Effector memory CD8-positive, alpha-beta T cell (primary cell): ENCODE data around the gene CARF.

ENCODE experiments used
- ATAC-seq: fragments of 150-1000 bp; cut with Tn5 transposase; replicated peaks from 2 replicates; pipeline ENCODE4 v1.10.0; 2021; ENCODE audit warnings: mild to moderate bottlenecking, moderate library complexity
- DNase-seq, 3 experiments: peaks; one replicate each; pipeline ENCODE4 v3.0.0; 2021
- H3K27ac Mint-ChIP-seq, 2 donors: one replicate each; pipeline ENCODE4 v1.8.0; 2022; ENCODE audit warnings: mild to moderate bottlenecking in 2 of 2, mixed read lengths in 2 of 2, moderate library complexity in 2 of 2
- H3K27me3 Mint-ChIP-seq, 2 donors: one replicate each; pipeline ENCODE4 v1.8.0; 2022; ENCODE audit warnings: mixed read lengths in 2 of 2
- H3K36me3 Mint-ChIP-seq: one replicate; pipeline ENCODE4 v1.8.0; 2022; ENCODE audit warnings: mild to moderate bottlenecking, moderate library complexity, mixed read lengths; ENCODE audit not compliant: insufficient read depth
- H3K4me1 Mint-ChIP-seq, 2 donors: one replicate each; pipeline ENCODE4 v1.8.0; 2022; ENCODE audit warnings: low read depth in 2 of 2, mixed read lengths in 2 of 2
- H3K4me3 Mint-ChIP-seq, 2 donors: one replicate each; pipeline ENCODE4 v1.8.0; 2022; ENCODE audit warnings: mild to moderate bottlenecking in 2 of 2, mixed read lengths in 2 of 2, moderate library complexity in 2 of 2
- H3K9me3 Mint-ChIP-seq, 2 donors: one replicate each; pipeline ENCODE4 v1.8.0; 2022; ENCODE audit warnings: mixed read lengths in 2 of 2

CARF gene

GRCh38 chr2:203016716-203017115, 104.6 kb downstream of the CARF start:
- no peak overlapping the region for H3K4me3 Mint-ChIP-seq
- no peaks in the 10 kb centered on the region for H3K27me3 Mint-ChIP-seq
- H3K27ac Mint-ChIP-seq = no peak overlapping the region
- ATAC-seq = no peak
- no peaks in the 10 kb centered on the region for H3K9me3 Mint-ChIP-seq
- H3K4me1 Mint-ChIP-seq = peaks cover 22 to 33% of the 10 kb centered on the region in 2 donors
- no peak for DNase-seq
- peaks cover 14% of the 10 kb centered on the region for H3K36me3 Mint-ChIP-seq

GRCh38 chr2:203018181-203018580, 106.1 kb downstream of the CARF start:
- peaks cover 22 to 33% of the 10 kb centered on the region in 2 donors for H3K4me1 Mint-ChIP-seq
- H3K36me3 Mint-ChIP-seq = peaks cover 14% of the 10 kb centered on the region
- ATAC-seq (no peak), DNase-seq (no peak)
- no peaks in the 10 kb centered on the region for H3K9me3 Mint-ChIP-seq
- no peaks in the 10 kb centered on the region for H3K27me3 Mint-ChIP-seq
- H3K4me3 Mint-ChIP-seq = peak overlapping the region in 1 of 2 donors; percentile 1
- H3K27ac Mint-ChIP-seq = peak overlapping the region; percentile 10 to 36

GRCh38 chr2:203019142-203019541, 107.1 kb downstream of the CARF start:
- Mint-ChIP-seq H3K27ac (no peak overlapping the region), H3K4me1 (peaks cover 22 to 32% of the 10 kb centered on the region in 2 donors), H3K27me3 (no peaks in the 10 kb centered on the region), H3K9me3 (no peaks in the 10 kb centered on the region), H3K4me3 (no peak overlapping the region), H3K36me3 (peaks cover 11% of the 10 kb centered on the region)
- DNase-seq (no peak), ATAC-seq (no peak)

- DNase-seq (no peak), ATAC-seq (no peak)
- Mint-ChIP-seq H3K27me3 (no peaks in the 10 kb centered on the region), H3K4me3 (no peak overlapping the region), H3K4me1 (peaks cover 15 to 24% of the 10 kb centered on the region in 2 donors), H3K36me3 (no peaks in the 10 kb centered on the region), H3K27ac (no peak overlapping the region), H3K9me3 (no peaks in the 10 kb centered on the region)
Observed at GRCh38 chr2:203021991-203022390, 109.9 kb downstream of the CARF start.

GRCh38 chr2:203022751-203023150, 110.7 kb downstream of the CARF start:
- ATAC-seq (no peak), DNase-seq (no peak)
- H3K36me3 Mint-ChIP-seq = no peaks in the 10 kb centered on the region
- no peaks in the 10 kb centered on the region for H3K27me3 Mint-ChIP-seq
- H3K27ac Mint-ChIP-seq = no peak overlapping the region
- no peak overlapping the region for H3K4me3 Mint-ChIP-seq
- no peaks in the 10 kb centered on the region for H3K9me3 Mint-ChIP-seq
- H3K4me1 Mint-ChIP-seq = peaks cover 15 to 24% of the 10 kb centered on the region in 2 donors

- Mint-ChIP-seq H3K36me3 (peaks cover 8% of the 10 kb centered on the region), H3K27ac (peak overlapping the region in 1 of 2 donors; percentile 68), H3K4me1 (peaks cover 0 to 11% of the 10 kb centered on the region in 2 donors), H3K27me3 (no peaks in the 10 kb centered on the region), H3K4me3 (no peak overlapping the region), H3K9me3 (no peaks in the 10 kb centered on the region)
- DNase-seq (no peak), ATAC-seq (no peak)
Observed at GRCh38 chr2:203025592-203025991, 113.5 kb downstream of the CARF start.

GRCh38 chr2:203030545-203030944, 118.5 kb downstream of the CARF start:
- ATAC-seq (no peak), DNase-seq (no peak)
- peak overlapping the region in 1 of 2 donors; percentile 53 for H3K27ac Mint-ChIP-seq
- H3K36me3 Mint-ChIP-seq = peaks cover 8% of the 10 kb centered on the region
- H3K27me3 Mint-ChIP-seq = no peaks in the 10 kb centered on the region
- H3K4me3 Mint-ChIP-seq = no peak overlapping the region
- H3K4me1 Mint-ChIP-seq = peaks cover 0 to 9% of the 10 kb centered on the region in 2 donors
- H3K9me3 Mint-ChIP-seq = no peaks in the 10 kb centered on the region

GRCh38 chr2:203030991-203031390, 118.9 kb downstream of the CARF start:
- H3K27me3 Mint-ChIP-seq = no peaks in the 10 kb centered on the region
- H3K4me1 Mint-ChIP-seq = peaks cover 0 to 6% of the 10 kb centered on the region in 2 donors
- H3K9me3 Mint-ChIP-seq = no peaks in the 10 kb centered on the region
- peaks cover 8% of the 10 kb centered on the region for H3K36me3 Mint-ChIP-seq
- DNase-seq (no peak), ATAC-seq (no peak)
- no peak overlapping the region for H3K27ac Mint-ChIP-seq
- H3K4me3 Mint-ChIP-seq = no peak overlapping the region

- Mint-ChIP-seq H3K9me3 (no peaks in the 10 kb centered on the region), H3K4me1 (peaks cover 0 to 6% of the 10 kb centered on the region in 2 donors), H3K4me3 (no peak overlapping the region), H3K27me3 (no peaks in the 10 kb centered on the region), H3K27ac (no peak overlapping the region), H3K36me3 (peaks cover 8% of the 10 kb centered on the region)
- no peak for ATAC-seq
- no peak for DNase-seq
Observed at GRCh38 chr2:203033395-203033794, 121.3 kb downstream of the CARF start.

- no peaks in the 10 kb centered on the region for H3K27me3 Mint-ChIP-seq
- DNase-seq (no peak), ATAC-seq (no peak)
Observed at GRCh38 chr2:203035879-203036470, 123.9 kb downstream of the CARF start.

More at GRCh38 chr2:203035879-203036470, 123.9 kb downstream of the CARF start:
- Mint-ChIP-seq H3K4me3 (no peak overlapping the region), H3K4me1 (peaks cover 0 to 3% of the 10 kb centered on the region in 2 donors), H3K36me3 (no peaks in the 10 kb centered on the region), H3K27ac (no peak overlapping the region), H3K9me3 (no peaks in the 10 kb centered on the region)
